ENCODE results near the gene GCSAML. TPM values are rescaled to one million over a fixed set of nuclear protein-coding genes. Genes with fewer than 3 reads are reported as not detected.

Gene GCSAML
- polyA plus RNA-seq, 3 donors, result 0.38 to 1.3 (median 0.58) TPM

GRCh38 chr1:247574236-247574635 is 25.3 kb downstream of the GCSAML start:
- DNase-seq, result no peak

- DNase-seq, result no peak
Observed at GRCh38 chr1:247574664-247575063, 25.7 kb downstream of the GCSAML start.

- DNase-seq, result no peak
Observed at GRCh38 chr1:247576514-247576913, 27.6 kb downstream of the GCSAML start.

GRCh38 chr1:247578946-247579460 is 30.1 kb downstream of the GCSAML start:
- no peak for DNase-seq

GRCh38 chr1:247588060-247588459 is 39.1 kb downstream of the GCSAML start, which contains the start of gene OR2G2:
Gene OR2G2, plus strand, starts transcription at chr1:247588360. Its CDS starts 0 bp downstream, at chr1:247588360.
- DNase-seq, result no peak

GRCh38 chr1:247605286-247605685 is 56.4 kb downstream of the GCSAML start, which contains the start of gene OR2G3:
Gene OR2G3, plus strand, starts transcription at chr1:247605586. Its CDS starts 0 bp downstream, at chr1:247605586.
- DNase-seq, result no peak

GRCh38 chr1:247613405-247613804 is 64.5 kb downstream of the GCSAML start:
- DNase-seq, result no peak

GRCh38 chr1:247614625-247615024 is 65.7 kb downstream of the GCSAML start:
- DNase-seq, result no peak

Other genes starting within 250 kb of the GCSAML start
- 10 to 100 TPM; 36.5 to 52.7 (median 39.6) TPM for gene ZNF496, start 217.3 kb upstream of the GCSAML start, polyA plus RNA-seq (ENCODE audit: insufficient read length in 3 of 3)
- gene NLRP3, start 133.0 kb upstream of the GCSAML start, polyA plus RNA-seq (ENCODE audit: insufficient read length in 3 of 3), result under 1 TPM; 0.83 to 0.94 (median 0.88) TPM
- under 1 TPM in 2 of 3 donors, not detected in 1; 0.05 to 0.06 TPM for gene OR2B11, start 91.0 kb upstream of the GCSAML start, polyA plus RNA-seq (ENCODE audit: insufficient read length in 3 of 3)
- under 1 TPM; 0.23 to 0.99 (median 0.90) TPM for gene OR2C3, start 12.7 kb upstream of the GCSAML start, polyA plus RNA-seq (ENCODE audit: insufficient read length in 3 of 3)
- gene OR2G2, start 39.2 kb downstream of the GCSAML start, polyA plus RNA-seq (ENCODE audit: insufficient read length in 3 of 3), result not detected
- not detected for gene OR2G3, start 56.5 kb downstream of the GCSAML start, polyA plus RNA-seq (ENCODE audit: insufficient read length in 3 of 3)
- gene OR13G1, start 130.6 kb downstream of the GCSAML start, polyA plus RNA-seq (ENCODE audit: insufficient read length in 3 of 3), result under 1 TPM in 1 of 3 donors, not detected in 2; 0.06 TPM
- not detected for gene OR6F1, start 167.5 kb downstream of the GCSAML start, polyA plus RNA-seq (ENCODE audit: insufficient read length in 3 of 3)
- not detected for gene OR14K1, start 189.5 kb downstream of the GCSAML start, polyA plus RNA-seq (ENCODE audit: insufficient read length in 3 of 3)
- not detected for gene OR14A2, start 199.0 kb downstream of the GCSAML start, polyA plus RNA-seq (ENCODE audit: insufficient read length in 3 of 3)
- not detected for gene OR1C1, start 211.4 kb downstream of the GCSAML start, polyA plus RNA-seq (ENCODE audit: insufficient read length in 3 of 3)

All from renal pelvis (tissue), 4 donors.